Lung (tissue), 12 donors: Measurements from ENCODE around the gene DENND2A. TPM values are rescaled to one million over a fixed set of nuclear protein-coding genes. Genes with fewer than 3 reads are reported as not detected.
"Not testable (repeated sequence)": the region's sequence is repeated elsewhere in the genome, so short reads cannot be mapped to it uniquely, and the experiment has no call there.

ENCODE experiments used
- ATAC-seq: fragments of 200-7000 bp; cut with Tn5 transposase; one replicate; pipeline ENCODE4 v1.9.1; 2020; ENCODE audit warnings: moderate number of reproducible peaks; ENCODE audit not compliant: insufficient read depth, low FRiP score
- DNase-seq, 3 donors: peaks; one replicate each; pipeline ENCODE4 v3.0.0-alpha.2; 2013 to 2017
- H3K27ac ChIP-seq, 2 donors: one replicate each; pipeline ENCODE4 v1.5.1; 2013; ENCODE audit warnings: mild to moderate bottlenecking in 2 of 2, moderate library complexity in 2 of 2, control low read depth in 1 of 2, inconsistent platforms in 1 of 2, low read depth in 1 of 2, low read length in 1 of 2
- H3K27me3 ChIP-seq, 3 donors: one replicate each; pipeline ENCODE4 v1.5.1; 2013; ENCODE audit warnings: low read length in 2 of 3; ENCODE audit not compliant: control insufficient read depth in 3 of 3, insufficient read depth in 3 of 3
- H3K36me3 ChIP-seq, 4 donors: one replicate each; pipeline ENCODE4 v1.5.1; 2013; ENCODE audit warnings: low read length in 4 of 4, mild to moderate bottlenecking in 1 of 4, moderate library complexity in 1 of 4; ENCODE audit not compliant: control insufficient read depth in 4 of 4, insufficient read depth in 4 of 4
- H3K4me1 ChIP-seq, 5 donors: one replicate each; pipeline ENCODE4 v1.5.1; 2013; ENCODE audit warnings: low read length in 5 of 5, mild to moderate bottlenecking in 2 of 5, moderate library complexity in 1 of 5; ENCODE audit not compliant: control insufficient read depth in 5 of 5, insufficient read depth in 5 of 5
- H3K4me3 ChIP-seq: one replicate; pipeline ENCODE4 v1.5.1; 2013; ENCODE audit warnings: mild to moderate bottlenecking, control low read depth, moderate library complexity
- H3K9ac ChIP-seq, 2 donors: one replicate each; pipeline ENCODE4 v1.5.1; 2013; ENCODE audit warnings: low read length in 2 of 2, control low read depth in 1 of 2; ENCODE audit not compliant: insufficient read depth in 1 of 2
- H3K9me3 ChIP-seq, 4 donors: one replicate each; pipeline ENCODE4 v1.5.1; 2013; ENCODE audit warnings: low read length in 3 of 4, mild to moderate bottlenecking in 1 of 4, moderate library complexity in 1 of 4; ENCODE audit not compliant: control insufficient read depth in 4 of 4, insufficient read depth in 3 of 4
- WGBS, 2 donors: extraction: QIAGEN DNeasy Blood & Tissue Kit; methylation state at CpG; one replicate each; pipeline ENCODE4 v1.1.7; 2013; 5-methylcytosine and 5-hydroxymethylcytosine counted together
- polyA plus RNA-seq, 2 donors: library from polyadenylated mRNA; stranded (reverse); fragments of 200-250 nt; gene quantifications; one replicate each; pipeline ENCODE4 v1.2.1, GENCODE V29; 2013
- total RNA-seq, 2 donors: library from RNA; depleted of rRNA in 1 of 2; stranded (reverse); fragments of >200 nt in 1 of 2; gene quantifications; one replicate each; pipeline ENCODE4 v1.2.1, GENCODE V29; 2014 to 2021
- TF ChIP-seq, protein P1 (sequence below): IDR thresholded peaks from 2 replicates; pipeline ENCODE4 v1.5.1; 2012; ENCODE audit warnings: mild to moderate bottlenecking; ENCODE audit errors: control extremely low read depth, extremely low read depth
- donor health status: control.
- donor health status: control.
- donor health status: Bipolar disorder and iron deficiency.
- donor health status: healthy.
- donor health status: DM: yes; HTN: yes; CAD: no.

Gene DENND2A
- total and polyA plus RNA-seq, 4 donors: 4.1 to 32.4 (median 9.7) TPM

DNA sequence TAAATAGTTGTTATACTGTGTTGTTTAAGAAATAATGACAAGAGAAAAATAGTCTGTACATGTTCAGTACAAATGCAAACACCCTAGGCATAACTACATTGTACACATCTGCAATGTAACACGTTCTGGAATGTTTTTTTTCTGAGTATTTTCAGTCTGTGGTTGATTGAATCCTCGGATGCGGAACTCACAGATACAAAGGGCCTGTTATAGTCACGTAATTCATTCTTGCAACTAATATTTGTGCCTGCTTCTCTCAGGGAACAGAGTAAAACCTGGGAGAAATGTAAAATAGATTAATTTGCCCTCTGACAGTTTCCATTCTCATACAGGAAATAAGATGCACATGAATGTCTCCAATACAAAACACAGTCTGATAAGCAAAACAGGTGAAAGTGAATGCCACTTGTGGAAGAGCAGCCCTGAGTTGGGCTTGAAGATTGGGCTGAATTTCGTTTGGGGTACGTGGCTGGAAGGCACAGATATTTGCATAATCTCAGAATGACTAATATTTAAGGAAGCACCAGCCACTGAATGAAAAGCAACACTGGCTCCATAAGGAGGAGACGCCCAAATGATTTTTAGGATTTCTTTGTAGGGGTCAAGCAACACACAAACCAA, 19.1 kb downstream of the DENND2A start:
- ATAC-seq (no peak), DNase-seq (no peak)
- 59 to 76% methylated on average over 7 of the region's 7 CpGs for WGBS, 2 donors
- H3K9me3 ChIP-seq: no peaks in the 10 kb centered on the region
- H3K4me1 ChIP-seq: peaks cover 3 to 13% (median 3%) of the 10 kb centered on the region in 5 donors
- H3K4me3 ChIP-seq: no peak overlapping the region
- H3K36me3 ChIP-seq: peaks cover 0 to 3% (median 0%) of the 10 kb centered on the region in 4 donors
- H3K27ac ChIP-seq: no peak overlapping the region
- no peak overlapping the region for H3K9ac ChIP-seq
- no peaks in the 10 kb centered on the region for H3K27me3 ChIP-seq
- TF ChIP-seq, protein P1, sequence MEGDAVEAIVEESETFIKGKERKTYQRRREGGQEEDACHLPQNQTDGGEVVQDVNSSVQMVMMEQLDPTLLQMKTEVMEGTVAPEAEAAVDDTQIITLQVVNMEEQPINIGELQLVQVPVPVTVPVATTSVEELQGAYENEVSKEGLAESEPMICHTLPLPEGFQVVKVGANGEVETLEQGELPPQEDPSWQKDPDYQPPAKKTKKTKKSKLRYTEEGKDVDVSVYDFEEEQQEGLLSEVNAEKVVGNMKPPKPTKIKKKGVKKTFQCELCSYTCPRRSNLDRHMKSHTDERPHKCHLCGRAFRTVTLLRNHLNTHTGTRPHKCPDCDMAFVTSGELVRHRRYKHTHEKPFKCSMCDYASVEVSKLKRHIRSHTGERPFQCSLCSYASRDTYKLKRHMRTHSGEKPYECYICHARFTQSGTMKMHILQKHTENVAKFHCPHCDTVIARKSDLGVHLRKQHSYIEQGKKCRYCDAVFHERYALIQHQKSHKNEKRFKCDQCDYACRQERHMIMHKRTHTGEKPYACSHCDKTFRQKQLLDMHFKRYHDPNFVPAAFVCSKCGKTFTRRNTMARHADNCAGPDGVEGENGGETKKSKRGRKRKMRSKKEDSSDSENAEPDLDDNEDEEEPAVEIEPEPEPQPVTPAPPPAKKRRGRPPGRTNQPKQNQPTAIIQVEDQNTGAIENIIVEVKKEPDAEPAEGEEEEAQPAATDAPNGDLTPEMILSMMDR: no peak

DNA sequence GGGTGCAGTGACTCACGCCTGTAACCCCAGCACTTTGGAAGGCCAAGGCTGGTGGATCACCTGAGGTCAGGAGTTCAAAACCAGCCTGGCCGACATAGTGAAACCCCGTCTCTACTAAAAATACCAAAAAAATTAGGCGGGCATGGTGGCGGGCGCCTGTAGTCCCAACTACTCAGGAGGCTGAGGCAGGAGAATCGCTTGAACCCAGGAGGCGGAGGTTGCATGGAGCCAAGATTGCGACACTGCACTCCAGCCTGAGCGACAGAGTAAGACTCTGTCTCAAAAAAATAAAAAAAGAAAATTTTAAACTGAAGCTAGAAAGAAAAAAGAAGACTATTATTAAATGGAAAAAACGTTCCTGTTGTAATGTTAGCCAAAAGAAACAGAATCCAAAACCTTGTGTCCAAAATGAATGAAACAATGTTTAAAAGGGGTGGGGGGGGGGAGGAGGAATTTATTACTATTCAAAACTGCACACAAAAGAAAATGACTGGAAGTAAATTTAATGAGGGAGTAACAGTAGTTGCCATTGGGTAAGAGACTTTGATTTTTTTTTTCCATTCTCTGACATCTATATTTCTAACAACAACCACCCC, 20.6 kb downstream of the DENND2A start:
- H3K9me3 ChIP-seq, DNase-seq, H3K4me3 ChIP-seq, H3K4me1 ChIP-seq, H3K36me3 ChIP-seq, H3K27me3 ChIP-seq, H3K27ac ChIP-seq, ATAC-seq, H3K9ac ChIP-seq: not testable (repeated sequence)
- WGBS, 2 donors: 87 to 96% methylated on average over 11 of the region's 11 CpGs

DNA sequence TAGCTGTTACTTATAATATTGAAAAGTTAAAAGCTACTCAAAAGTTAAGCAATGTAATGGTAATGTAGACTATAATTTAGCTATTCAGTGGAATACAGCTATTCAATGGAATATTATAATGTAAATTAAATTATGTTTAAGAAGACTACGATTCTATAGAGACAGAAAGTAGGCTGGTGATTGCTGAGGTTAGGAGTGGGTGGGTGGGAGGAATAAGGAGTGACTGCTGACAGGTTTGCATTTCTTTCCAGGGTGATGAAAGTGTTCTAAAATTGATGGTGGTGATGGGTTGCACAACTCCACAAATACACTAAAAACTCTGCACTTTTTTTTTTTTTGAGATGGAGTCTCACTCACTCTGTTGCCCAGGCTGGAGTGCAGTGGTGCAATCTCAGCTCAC, 21.4 kb downstream of the DENND2A start:
- Histone ChIP-seq H3K36me3 (peaks cover 0 to 3% (median 0%) of the 10 kb centered on the region in 4 donors), H3K27me3 (no peaks in the 10 kb centered on the region), H3K4me1 (peaks cover 0 to 4% (median 0%) of the 10 kb centered on the region in 5 donors), H3K9me3 (no peaks in the 10 kb centered on the region), H3K27ac (no peak overlapping the region), H3K4me3 (no peak overlapping the region), H3K9ac (no peak overlapping the region)
- TF ChIP-seq, protein P1: no peak
- ATAC-seq: no peak
- no peak for DNase-seq
- 72 to 82% methylated on average over 1 of the region's 1 CpG for WGBS, 2 donors

DNA sequence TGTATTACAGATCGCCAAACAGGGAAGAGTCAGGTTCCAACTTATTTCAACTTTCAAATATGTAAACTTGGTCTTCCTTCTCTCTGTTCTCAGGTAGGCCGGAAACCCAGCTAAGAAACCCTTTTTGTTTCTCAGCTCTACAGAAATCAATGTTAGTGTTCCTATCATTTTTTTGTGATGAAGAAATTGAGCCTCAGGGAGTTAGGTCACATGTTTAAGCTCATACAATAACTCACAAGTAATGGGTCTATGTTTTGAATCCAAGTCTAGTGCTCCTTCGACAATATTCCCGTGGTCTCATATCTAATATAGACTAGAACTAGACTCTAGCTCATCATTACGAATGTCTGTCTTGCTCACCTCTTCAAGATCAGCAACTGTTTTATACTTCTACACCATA, 22.3 kb downstream of the DENND2A start:
- Histone ChIP-seq H3K36me3 (no peaks in the 10 kb centered on the region), H3K27me3 (no peaks in the 10 kb centered on the region), H3K9ac (no peak overlapping the region), H3K4me3 (no peak overlapping the region), H3K27ac (no peak overlapping the region), H3K9me3 (no peaks in the 10 kb centered on the region), H3K4me1 (peaks cover 0 to 3% (median 0%) of the 10 kb centered on the region in 5 donors)
- ATAC-seq (no peak), DNase-seq (no peak)
- 82 to 87% methylated on average over 5 of the region's 5 CpGs for WGBS, 2 donors
- TF ChIP-seq, protein P1: no peak
